Measurements from ENCODE around the gene BAZ2B. TPM values are rescaled to one million over a fixed set of nuclear protein-coding genes. Genes with fewer than 3 reads are reported as not detected.

The BAZ2B gene
- total RNA-seq, 1 donor from 2014 or later = 68.8 TPM

GRCh38 chr2:159326569-159327255, 289.6 kb downstream of the BAZ2B start:
- DNase-seq (ENCODE audit: low read depth in 2 of 2) = no peak

DNA sequence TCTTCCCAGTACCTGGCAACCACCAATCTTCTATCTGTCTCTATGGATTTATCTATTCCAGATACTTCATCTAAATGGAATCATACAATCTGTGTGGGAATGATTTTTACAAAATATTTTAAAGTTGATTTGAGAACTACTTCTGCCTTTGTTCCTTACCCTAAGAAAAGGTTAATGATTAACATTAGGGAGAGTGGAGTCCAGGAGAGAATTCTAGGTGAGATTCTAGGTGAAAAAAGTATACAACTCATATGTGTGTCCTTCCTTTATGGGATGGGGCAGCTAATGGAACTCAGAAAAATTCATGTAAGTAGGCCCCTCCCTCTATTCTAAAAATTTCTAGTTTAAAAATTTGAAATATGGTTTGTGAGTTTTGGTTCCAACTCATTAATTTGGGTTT, 293.9 kb downstream of the BAZ2B start:
- no peak for DNase-seq (ENCODE audit: low read depth in 2 of 2)

DNA sequence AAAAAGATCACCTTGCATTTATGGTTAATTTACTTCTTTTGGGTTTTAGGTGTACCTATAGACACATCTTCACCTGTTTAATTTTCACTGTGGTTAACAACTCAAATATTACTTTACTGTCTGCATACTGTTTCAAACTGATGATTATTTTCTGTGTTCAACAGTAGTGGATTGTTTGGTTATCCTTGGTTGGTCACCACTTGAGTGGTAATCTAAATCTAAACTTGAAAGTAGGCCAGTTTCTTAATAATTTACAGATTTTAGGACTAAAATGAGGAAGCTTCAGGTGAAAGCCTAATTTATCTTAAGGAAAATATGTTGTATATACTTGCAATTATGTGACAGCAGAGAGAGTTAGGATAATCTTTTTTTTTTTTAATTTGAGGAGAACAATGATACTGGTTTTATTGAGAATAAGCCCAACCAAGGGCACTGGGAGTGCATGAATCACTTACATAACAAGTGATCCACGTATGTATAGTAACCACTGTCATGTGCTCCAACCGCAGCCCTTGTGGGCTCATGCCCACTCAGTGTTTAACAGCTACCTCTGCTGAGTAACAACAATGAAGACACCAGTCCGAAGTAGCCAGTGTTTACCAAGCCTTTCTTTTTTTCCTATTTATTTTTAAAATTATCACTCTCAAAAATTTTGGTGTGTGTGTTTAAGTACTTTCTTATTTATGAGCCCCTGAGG, 298.8 kb downstream of the BAZ2B start:
- no peak for DNase-seq (ENCODE audit: low read depth in 2 of 2)

GRCh38 chr2:159307942-159308341, 308.4 kb downstream of the BAZ2B start:
- no peak for DNase-seq (ENCODE audit: low read depth in 2 of 2)

GRCh38 chr2:159300586-159300985, 315.8 kb downstream of the BAZ2B start:
- no peak for DNase-seq (ENCODE audit: low read depth in 2 of 2)

DNA sequence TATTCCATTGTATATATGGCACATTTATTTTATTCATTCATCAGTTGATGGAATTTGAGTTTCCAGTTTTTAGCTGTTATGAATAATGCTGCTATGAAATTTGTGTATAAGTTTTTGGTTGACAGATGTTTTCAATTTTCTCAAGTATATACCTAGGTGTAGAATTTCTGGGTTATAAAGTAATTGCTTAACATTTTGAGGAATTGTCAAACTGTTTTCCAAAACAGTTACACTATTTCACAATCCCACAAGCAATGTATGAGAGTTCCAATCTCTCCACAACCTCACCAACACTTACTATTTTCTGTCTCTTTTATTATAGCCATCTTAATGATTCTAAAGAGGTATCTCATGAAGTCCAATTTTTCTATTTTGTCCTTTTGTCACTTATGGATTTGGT, 317.4 kb downstream of the BAZ2B start:
- DNase-seq (ENCODE audit: low read depth in 2 of 2) = no peak

GRCh38 chr2:159297042-159297707, 319.2 kb downstream of the BAZ2B start:
- DNase-seq (ENCODE audit: low read depth in 2 of 2) = no peak

DNA sequence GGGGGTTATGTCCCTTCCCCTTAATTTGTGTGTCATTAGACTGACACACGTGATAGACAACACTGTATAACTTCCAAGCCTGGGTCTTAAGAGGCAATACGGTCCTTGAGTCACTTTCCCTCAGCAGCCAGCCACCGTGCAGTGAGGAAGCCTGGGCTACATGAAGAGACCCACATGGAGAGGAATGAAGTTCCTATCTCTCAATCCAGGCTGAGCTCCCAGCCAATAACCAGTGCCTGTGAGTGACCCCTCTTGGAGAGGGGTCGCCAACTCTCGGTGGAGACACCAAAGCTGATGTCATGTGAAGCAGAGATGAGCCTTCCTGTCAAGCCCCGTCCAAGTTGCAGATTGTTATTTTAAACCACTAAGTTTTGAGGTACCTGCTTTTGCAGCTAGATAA, 324.2 kb downstream of the BAZ2B start:
- no peak for DNase-seq (ENCODE audit: low read depth in 2 of 2)

DNA sequence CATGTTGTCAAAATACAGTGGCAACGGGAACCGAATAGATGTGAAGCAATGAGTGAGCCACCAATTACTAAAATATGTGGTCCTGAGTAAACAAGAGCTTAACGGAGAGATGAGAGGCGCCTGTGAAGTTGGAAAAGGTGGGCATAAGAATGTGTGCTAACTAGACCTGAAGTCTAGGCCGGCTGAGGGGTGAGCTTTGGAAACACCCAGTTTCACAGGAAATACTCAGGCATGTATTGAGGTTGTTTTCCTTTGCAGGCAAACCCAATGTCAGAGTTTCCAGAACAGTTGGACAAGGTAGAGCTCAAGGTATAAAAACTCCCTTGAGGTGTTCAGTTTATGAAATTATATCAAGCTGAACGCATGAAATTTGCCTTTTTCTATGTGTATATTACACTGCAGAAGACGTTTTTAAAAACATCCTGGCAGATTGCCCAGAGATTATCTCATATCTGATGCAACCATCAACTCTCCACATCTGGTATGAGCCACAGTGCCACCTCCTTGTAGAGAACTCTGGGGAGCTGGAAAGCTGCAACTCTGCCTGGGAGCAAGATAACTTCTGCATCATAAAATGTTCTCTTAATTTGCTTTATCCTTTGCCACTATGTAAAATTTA, 325.9 kb downstream of the BAZ2B start:
- DNase-seq (ENCODE audit: low read depth in 2 of 2) = peak; percentile 22 to 78

DNA sequence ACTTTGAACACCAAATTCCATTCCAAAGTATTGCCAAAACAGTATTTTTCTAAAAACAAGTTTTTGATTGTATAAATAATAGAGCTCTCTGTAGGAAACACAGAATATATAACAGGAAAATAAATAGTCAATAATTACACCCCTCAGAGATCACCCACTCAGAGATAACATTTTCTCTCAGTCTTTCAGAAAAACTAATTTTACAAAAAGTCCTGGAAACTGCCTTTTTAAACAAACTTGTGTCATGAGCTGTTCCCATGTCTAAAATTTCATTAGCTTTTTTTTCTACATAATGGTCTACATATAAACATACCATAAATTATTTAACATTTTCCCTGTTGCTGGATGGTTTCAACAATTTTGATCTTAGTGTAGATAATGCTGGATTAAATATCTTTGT, 328.6 kb downstream of the BAZ2B start:
- no peak for DNase-seq (ENCODE audit: low read depth in 2 of 2)

GRCh38 chr2:159286709-159287441, 329.5 kb downstream of the BAZ2B start:
- DNase-seq (ENCODE audit: low read depth in 2 of 2) = peak; percentile 94 to 96

DNA sequence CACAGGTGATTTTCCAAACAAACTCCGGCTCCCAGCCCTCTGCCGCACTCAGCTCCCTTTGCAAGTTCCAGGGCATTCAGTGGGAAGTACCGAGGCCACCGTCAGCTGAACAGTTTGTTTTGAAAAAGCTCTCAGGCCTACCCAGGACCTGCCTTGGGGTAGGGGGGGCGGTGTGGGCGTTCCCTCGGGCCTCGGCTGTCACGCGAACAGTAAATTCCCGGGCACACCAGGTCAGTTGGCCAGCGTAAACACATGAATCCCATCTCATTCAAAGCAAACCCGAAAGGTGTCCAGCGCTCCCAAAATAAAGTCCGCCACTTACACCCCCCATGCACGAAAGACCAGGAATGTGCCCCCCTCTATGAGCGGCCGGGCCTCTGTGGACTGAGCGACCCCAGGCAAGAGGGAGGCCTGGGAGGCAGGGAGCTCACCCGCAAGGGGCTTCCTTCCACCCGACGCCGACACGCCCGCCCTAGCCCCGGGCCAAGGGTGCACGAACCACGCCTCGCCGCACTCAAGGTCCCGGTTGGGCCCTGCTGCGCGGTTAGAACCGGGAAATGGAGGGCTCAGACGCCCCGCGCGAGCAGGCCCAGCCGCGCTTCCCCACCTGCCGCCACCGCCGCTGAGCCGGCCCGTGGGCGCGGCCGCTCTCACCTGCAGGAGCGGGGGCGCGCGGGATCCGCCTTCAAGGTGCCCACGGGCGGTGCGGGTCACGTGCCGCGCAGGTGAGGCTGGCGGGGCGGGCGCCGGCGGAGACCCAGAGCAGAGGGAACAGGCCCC, 330.2 kb downstream of the BAZ2B start, which contains the start of gene WDSUB1:
TSS of gene WDSUB1 (minus strand) at position 775 of the 780 bp plus-strand sequence. CDS start 3,634 bp downstream, outside the sequence.
- DNase-seq (ENCODE audit: low read depth in 2 of 2) = peak; percentile 67 to 87

- no peak for DNase-seq (ENCODE audit: low read depth in 2 of 2)
These were observed 330.9 kb downstream of the BAZ2B start for GRCh38 chr2:159285433-159285832.

- DNase-seq (ENCODE audit: low read depth in 2 of 2) = no peak
These were observed 332.8 kb downstream of the BAZ2B start for GRCh38 chr2:159283529-159283928.

- DNase-seq (ENCODE audit: low read depth in 2 of 2) = no peak
These were observed 335.3 kb downstream of the BAZ2B start for GRCh38 chr2:159281002-159281401.

GRCh38 chr2:159279700-159280099, 336.6 kb downstream of the BAZ2B start:
- DNase-seq (ENCODE audit: low read depth in 2 of 2) = no peak

DNA sequence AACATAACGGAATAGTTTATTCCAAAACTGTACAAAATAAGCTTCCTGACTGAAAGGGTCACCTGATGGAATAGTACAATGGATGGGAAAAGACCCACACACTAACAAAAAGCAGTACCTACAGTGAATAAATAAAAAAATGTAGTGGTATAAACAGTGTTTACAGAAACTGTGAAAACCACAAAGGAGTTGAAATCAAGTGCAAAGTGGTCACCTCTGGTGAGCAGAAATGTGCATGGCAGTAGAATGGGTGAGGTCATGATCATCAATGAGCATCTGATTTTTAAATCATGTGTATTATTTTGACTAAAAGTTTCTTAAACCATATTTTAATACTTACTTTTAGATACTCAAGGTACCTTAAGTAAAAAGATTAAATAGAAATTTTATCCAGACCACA, 341.2 kb downstream of the BAZ2B start:
- no peak for DNase-seq (ENCODE audit: low read depth in 2 of 2)

- DNase-seq (ENCODE audit: low read depth in 2 of 2) = no peak
These were observed 344.2 kb downstream of the BAZ2B start for GRCh38 chr2:159272156-159272555.

DNA sequence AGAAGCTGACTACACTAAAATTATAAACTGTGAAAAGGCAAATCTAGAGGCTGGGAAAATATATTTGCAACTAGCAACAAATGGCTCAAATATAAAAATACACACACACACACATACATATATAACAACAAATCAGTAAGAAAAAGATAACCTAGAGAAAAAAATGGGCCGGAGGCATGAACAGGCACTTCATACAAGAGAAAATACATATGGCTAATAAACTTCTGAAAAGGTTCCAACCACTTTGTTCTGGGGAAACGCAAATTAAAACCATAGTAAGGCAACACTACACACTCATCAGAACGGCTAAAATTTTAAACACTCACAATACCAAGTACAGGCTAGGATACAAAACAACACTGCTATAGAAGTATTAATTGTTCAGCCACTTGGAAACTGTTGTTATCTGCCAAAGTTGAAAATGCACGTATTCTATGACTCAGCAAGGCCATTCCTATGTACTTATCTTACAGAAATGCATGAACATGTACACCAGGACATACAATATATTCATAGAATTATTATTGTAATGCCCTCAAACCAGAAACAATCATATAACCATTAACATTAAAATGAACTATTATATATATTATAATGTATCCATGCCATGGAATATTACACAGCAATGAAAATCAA, 345.5 kb downstream of the BAZ2B start:
- DNase-seq (ENCODE audit: low read depth in 2 of 2) = no peak

Measured in lung microvascular endothelial cell (primary cell).